GM12892 (cell line): ENCODE results near the gene MMP20.
"Not testable (repeated sequence)": the region's sequence is repeated elsewhere in the genome, so short reads cannot be mapped to it uniquely, and the experiment has no call there.

Experiments
- DNase-seq: peaks from one replicate; pipeline ENCODE4 v3.0.0; 2011; ENCODE audit not compliant: insufficient read length
- FAIRE-seq: peaks from 2 replicates; lab custom pipeline; 2011; peaks lifted over from hg19 to GRCh38; lab: Jason Lieb, UNC
- POLR2A ChIP-seq: IDR thresholded peaks from 2 replicates; pipeline ENCODE4 v1.6.1; 2011; ENCODE audit warnings: low read depth, low read length, control low read depth
- POLR2AphosphoS5 ChIP-seq: IDR thresholded peaks from 2 replicates; pipeline ENCODE4 v1.6.1; 2011; ENCODE audit warnings: low read depth, low read length, control low read depth
- TAF1 ChIP-seq: IDR thresholded peaks from 2 replicates; pipeline ENCODE4 v1.6.1; 2011; ENCODE audit warnings: low read depth, mild to moderate bottlenecking, control low read depth, low read length, borderline replicate concordance

The MMP20 gene

DNA sequence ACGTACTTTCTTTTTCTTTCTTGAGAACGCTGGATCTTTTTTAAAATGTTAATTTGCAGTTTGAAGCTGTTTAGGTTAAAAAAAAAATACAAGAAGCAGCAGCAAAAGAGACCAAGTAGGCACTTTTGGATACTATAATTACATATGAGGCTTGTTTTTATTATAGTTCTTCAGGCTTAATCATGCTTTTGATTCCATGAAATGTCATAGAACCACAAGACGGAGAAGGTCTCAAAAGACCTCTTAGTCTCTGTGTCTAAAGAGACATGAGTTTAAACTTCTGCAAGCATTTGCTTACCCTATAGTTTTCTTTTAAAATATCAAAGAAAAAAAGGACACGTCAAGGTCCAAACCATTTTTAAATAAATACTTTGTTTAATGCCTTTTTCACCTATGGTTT lies 18.8 kb upstream of the MMP20 start:
- TF ChIP-seq POLR2AphosphoS5 (no peak), POLR2A (no peak), TAF1 (no peak)
- DNase-seq: no peak
- FAIRE-seq: no peak

DNA sequence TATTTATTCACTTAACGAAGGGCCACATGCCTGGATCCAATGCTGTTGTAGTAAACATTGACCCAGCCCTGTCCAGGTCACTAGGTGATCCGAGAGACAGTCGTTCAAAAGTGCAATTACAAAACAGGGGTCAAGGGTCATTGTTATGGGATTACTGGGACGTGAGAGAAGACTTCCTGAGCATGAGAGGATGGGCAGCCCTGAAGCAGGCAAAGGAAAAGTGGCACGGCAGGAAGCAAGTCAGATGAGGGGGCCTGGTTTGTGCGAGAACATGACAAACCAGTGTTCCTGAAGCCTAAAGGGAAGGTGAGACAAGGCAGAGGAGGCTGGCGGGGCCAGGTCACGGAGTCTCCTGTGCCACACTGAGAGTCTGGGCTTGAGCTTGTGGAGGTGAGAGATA lies 15.8 kb upstream of the MMP20 start:
- DNase-seq (no peak), FAIRE-seq (peak; percentile 30)
- TF ChIP-seq TAF1 (no peak), POLR2A (no peak), POLR2AphosphoS5 (no peak)

DNA sequence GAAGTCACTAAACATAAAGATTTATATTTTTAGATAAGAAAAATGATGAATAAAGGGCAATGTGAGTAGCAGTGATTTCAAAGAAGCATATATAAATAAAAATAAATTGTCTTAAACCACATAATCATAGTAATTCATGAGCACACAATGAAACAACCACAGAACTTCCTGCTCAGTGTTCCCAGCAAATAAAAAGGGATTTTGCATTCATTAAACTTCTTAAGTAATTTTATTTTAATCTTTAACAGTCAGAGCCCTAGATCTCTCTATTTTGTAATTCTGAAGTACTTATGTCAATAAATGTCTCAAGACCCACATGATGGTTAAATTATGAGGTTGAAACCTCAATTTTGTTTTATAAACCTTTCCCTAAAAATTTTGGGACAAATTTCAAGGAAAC lies 14.5 kb upstream of the MMP20 start:
- TF ChIP-seq POLR2AphosphoS5 (no peak), TAF1 (no peak), POLR2A (no peak)
- DNase-seq (no peak), FAIRE-seq (no peak)

DNA sequence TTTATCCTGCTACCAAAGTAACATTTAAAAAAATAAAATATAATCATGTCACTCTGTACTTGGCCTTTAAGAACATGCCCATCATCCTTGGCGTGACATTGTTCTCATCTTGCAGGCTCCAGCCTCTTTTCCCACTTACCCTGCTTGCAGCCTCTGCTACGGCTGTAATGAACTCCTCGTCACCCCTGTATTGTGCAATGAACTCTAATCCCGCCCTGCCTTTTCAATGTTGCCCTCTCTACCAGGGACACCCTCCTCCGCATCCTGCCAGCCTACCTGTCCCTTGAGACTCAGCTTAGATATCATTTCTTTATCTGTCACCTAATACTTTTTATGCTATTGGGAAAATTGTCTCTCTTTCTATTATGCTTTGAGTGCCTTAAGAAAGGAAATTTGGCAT lies 12.6 kb upstream of the MMP20 start:
- no peak for DNase-seq
- FAIRE-seq: no peak
- no peak for TF ChIP-seq POLR2AphosphoS5
- TF ChIP-seq TAF1: no peak
- no peak for TF ChIP-seq POLR2A

DNA sequence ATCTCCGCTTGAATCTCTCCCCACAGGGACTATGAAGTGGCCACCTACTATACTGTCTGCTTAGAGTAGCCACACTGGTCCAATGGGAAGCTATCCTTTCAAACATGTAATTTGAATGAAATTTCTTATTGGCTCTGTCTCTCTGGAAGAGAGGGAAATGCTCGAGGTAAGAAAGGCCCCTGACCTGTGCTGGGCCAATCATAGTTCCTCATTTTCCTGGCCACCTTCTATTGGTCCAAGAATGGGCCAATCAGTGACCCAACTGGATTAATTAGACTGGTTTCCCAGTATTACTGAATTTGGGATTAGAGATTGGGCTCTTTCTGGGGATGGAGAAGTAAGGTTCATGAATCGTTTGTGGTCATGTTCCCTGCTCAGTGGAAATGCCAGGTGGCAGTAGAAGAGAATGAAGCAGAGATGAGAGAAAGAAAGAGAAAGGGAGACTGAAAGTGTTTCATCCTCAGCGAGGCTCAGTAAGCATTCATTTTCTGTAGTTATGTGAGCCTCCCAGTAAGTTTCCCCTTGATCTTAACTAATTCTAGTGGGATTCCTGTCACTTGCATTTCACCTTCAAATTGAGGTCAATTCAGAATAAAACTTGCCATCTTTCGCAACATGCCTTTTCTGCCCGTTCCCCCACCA lies 8.4 kb upstream of the MMP20 start:
- no peak for FAIRE-seq
- TF ChIP-seq POLR2A (no peak), POLR2AphosphoS5 (no peak), TAF1 (no peak)
- DNase-seq: no peak

DNA sequence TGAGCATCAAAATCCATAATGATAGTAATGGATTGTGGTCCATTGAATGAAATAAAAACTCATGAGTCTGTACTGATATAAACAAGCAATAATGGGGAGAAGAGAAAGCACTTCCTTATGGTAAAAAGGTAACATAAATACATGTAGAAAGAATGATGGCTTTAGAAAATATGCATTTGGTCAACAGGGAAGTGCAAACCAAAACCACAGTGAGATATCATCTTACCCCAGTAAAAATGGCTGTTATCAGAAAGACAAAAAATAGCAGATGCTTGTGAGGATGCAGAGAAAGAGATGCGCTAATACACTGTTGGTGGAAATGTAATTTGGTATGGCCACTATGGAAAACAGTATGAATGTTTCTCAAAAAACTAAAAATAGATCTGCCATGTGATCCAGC lies 6.9 kb upstream of the MMP20 start:
- FAIRE-seq (no peak), DNase-seq (no peak)
- TF ChIP-seq POLR2AphosphoS5 (no peak), POLR2A (no peak), TAF1 (no peak)

DNA sequence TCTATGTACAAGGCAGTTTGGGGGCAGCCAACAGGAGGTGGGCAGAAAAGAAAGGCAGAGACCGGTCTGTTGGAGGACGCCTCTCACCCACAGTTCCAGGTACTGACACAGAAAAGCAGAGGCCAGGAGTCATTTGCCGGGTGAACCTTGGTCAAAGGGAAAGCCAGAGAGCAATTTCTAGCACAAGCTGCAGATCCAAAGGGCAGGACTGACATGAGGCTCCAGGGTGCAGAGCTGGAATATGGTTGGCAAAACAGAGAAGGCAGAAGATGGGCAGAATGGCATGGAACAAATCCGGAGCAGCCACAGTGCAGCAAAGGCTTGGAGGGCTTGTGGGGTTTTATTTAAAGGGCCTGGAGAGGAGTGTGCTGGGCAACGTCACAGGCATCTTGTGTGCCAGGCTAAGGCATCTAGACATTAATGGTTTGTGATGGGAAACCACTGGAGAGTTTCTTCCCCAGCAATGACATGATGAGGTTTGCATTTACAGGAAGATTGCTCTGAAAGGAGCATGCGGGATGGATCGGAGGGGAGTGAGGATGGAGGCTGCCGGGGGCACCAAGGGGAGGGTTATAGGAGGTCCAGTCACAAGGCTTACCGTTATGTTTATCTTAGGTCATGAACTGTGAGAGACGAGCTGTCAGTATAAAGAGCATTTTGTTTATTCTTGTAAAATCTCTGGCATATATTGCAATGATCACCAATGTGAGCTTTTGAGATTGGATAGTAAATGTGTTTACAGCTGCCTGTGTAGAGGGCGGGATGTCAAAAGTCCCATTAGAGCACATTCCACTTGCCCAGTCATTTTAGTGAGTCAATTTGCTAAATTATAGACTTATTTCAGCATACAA lies 5.7 kb upstream of the MMP20 start:
- TF ChIP-seq POLR2AphosphoS5 (no peak), TAF1 (no peak), POLR2A (no peak)
- DNase-seq (no peak), FAIRE-seq (peak; percentile 65)

DNA sequence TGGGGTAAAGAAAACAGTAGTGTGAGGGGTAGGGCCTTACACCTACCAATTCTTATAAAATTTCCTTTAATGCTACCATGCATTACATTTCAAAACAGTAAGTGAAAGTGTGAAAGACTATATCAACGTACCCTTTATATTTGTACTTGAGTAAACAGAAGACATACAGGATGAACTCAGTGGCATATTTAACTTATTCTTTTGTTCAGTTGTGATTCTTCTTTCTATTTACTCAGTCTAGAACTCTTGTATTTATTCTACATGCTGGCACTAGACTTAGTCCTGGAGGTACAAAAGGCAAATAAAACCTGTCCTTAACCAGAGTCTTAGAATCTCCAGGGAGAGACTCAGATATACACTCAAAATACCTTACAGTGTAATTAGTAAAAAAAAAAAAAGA lies 4.8 kb upstream of the MMP20 start:
- FAIRE-seq: not testable (repeated sequence)

DNA sequence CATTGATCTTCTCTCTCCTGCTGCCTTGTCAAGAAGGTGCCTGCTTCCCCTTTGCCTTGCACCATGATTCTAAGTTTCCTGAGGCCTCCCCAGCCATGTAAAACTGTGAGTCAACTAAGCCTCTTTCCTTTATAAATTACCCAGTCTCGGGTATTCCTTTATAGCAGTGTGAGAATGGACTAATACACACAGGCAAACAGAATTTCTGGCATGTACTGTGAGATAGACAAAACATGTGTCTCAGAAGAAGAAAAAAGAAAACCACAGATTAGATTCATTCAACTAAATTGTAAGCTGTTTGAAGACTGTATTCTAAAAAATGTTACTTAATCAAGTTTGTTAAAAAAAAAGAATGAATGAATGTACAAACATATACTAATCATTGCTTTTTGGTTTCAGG lies 1.5 kb upstream of the MMP20 start:
- DNase-seq (no peak), FAIRE-seq (peak; percentile 33)
- TF ChIP-seq POLR2AphosphoS5 (no peak), POLR2A (no peak), TAF1 (no peak)

More for the DNA sequence above, 4.8 kb upstream of the MMP20 start:
- DNase-seq: not testable (repeated sequence)

DNA sequence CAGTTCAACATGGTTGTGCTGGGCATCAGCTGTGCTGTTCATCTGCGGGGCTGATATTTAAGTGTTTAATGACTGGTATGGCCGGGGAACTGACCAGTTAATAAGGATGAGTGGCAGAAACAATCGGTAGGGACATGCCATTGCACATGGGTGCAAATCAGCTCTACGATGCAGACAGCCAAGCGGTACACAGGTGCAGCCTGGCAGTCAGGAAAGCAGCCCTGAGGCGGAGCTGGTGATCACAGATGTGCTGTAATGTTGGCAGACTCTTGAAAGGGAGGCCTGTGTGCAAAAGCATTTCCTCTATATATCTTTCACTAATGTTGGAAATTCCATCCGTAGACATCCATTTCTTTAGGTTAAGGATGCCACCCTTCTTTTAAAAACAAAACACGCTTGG lies 1.1 kb downstream of the MMP20 start:
- no peak for FAIRE-seq
- DNase-seq: no peak
- TF ChIP-seq TAF1 (no peak), POLR2A (no peak), POLR2AphosphoS5 (no peak)

DNA sequence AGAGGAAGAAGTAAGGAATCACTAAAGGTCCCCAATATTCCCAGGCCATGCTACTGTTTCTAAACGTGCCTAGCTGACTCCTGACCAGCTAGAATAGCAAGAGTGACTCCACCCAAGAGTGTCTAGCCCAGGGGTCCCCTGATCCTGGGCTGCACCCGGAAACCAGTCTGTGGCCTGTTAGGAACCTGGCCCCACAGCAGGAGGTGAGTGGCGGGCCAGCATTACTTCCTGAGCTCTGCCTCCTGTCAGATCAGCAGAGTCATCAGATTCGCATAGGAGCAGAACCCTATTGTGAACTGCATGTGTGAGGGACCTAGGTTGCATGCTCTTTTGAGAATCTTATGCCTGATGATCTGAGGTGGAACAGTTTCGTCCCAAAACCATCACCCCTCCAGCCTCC lies 2.0 kb downstream of the MMP20 start:
- no peak for DNase-seq
- no peak for FAIRE-seq
- no peak for TF ChIP-seq POLR2AphosphoS5
- no peak for TF ChIP-seq TAF1
- TF ChIP-seq POLR2A: no peak

DNA sequence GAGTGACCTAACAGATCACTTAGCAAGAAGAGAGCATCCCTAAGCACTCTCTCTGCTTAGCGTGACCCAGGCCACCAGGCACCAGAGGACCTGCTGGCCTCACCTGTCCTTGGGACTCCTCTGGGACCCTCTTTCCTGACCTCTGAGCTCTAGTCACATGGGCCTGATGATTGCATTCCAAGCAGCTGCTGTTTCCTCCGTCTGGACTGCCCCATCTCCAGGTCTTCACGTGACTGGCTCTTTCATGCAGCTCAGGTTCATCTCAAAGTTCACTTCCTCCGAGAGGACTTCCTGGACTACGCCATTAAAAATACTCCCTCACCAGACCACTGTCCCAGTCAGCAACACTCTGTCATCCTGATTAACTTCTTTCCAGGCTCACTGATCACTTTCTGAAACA lies 2.9 kb downstream of the MMP20 start:
- no peak for FAIRE-seq
- no peak for TF ChIP-seq POLR2AphosphoS5
- no peak for TF ChIP-seq TAF1
- TF ChIP-seq POLR2A: no peak
- DNase-seq: no peak
